Measurements from ENCODE around the gene ZNF438. TPM values are rescaled to one million over a fixed set of nuclear protein-coding genes. Genes with fewer than 3 reads are reported as not detected.

The ZNF438 gene
- polyA plus RNA-seq, 3 donors: 5.4 to 11.1 (median 9.3) TPM

DNA sequence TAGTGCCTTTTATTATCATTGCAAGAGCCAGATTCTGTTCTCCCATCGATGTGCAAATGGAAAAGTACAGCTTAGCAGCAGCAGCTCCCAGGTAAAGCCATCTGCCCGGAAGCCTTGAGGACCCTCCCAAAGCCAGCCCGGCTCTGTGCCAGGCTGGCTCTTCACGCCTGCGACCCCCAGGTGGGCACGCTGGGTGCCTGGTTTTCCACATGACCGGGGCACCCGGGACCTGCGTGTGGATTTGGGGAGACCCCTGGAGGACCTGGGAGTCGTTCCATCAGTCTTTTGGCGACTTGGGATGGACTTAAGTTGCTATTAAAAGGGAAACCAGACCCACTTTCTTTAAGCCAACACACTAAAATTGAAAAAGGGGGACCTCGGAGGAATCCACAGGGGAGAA lies 196.5 kb downstream of the ZNF438 start:
- intact Hi-C loops (cut with micrococcal nuclease): no loop called here

DNA sequence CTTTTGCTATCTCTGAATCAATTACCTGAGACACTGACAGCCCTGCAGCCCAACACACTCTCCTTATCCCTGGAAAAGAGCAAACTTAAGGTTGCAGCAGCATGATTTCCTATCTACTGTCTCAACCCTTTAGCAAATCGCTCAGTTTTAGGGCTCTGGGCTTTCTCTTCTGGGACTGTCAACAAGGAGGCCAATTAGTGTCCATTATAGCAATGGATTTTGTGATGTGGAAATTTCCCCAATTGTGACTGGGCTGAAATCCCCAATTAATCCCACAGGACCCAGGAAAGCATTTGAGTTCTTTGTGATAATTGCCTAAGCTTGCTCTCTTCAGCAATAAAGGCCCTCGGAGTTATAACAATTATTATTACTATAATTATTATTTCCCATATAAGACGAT lies 197.0 kb downstream of the ZNF438 start:
- peaks cover 0 to 6% of the 10 kb centered on the region in 2 donors for H3K4me1 ChIP-seq (ENCODE audit: control insufficient read depth in 1 of 2, insufficient read depth in 2 of 2, low read length in 2 of 2)
- H3K27ac Mint-ChIP-seq: no peak overlapping the region
- H3K4me3 ChIP-seq (replicated peaks in 1 of 3; ENCODE audit: low read depth in 2 of 3, low read length in 3 of 3): no peak overlapping the region
- peaks cover 0 to 6% of the 10 kb centered on the region in 2 donors for H3K36me3 ChIP-seq (replicated peaks in 1 of 2; ENCODE audit: control insufficient read depth in 1 of 2, insufficient read depth in 2 of 2, low read length in 2 of 2)
- H3K36me3 Mint-ChIP-seq: peaks cover 24 to 25% of the 10 kb centered on the region in 2 donors
- peaks cover 6% of the 10 kb centered on the region for H3K4me1 Mint-ChIP-seq
- H3K79me2 ChIP-seq (ENCODE audit: insufficient read depth, low read length): no peaks in the 10 kb centered on the region
- no peaks in the 10 kb centered on the region for H3K27me3 ChIP-seq (ENCODE audit: control insufficient read depth in 2 of 2, insufficient read depth in 2 of 2, low read length in 2 of 2)
- TF ChIP-seq, protein P1, sequence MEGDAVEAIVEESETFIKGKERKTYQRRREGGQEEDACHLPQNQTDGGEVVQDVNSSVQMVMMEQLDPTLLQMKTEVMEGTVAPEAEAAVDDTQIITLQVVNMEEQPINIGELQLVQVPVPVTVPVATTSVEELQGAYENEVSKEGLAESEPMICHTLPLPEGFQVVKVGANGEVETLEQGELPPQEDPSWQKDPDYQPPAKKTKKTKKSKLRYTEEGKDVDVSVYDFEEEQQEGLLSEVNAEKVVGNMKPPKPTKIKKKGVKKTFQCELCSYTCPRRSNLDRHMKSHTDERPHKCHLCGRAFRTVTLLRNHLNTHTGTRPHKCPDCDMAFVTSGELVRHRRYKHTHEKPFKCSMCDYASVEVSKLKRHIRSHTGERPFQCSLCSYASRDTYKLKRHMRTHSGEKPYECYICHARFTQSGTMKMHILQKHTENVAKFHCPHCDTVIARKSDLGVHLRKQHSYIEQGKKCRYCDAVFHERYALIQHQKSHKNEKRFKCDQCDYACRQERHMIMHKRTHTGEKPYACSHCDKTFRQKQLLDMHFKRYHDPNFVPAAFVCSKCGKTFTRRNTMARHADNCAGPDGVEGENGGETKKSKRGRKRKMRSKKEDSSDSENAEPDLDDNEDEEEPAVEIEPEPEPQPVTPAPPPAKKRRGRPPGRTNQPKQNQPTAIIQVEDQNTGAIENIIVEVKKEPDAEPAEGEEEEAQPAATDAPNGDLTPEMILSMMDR (IDR thresholded peaks at IDR 0.05): no peak
- H3K9ac ChIP-seq (ENCODE audit: insufficient read depth, low read length, poor library complexity, severe bottlenecking): no peak overlapping the region
- H3K9me3 ChIP-seq (replicated peaks in 1 of 2; ENCODE audit: control insufficient read depth in 1 of 2, insufficient read depth in 1 of 2, low read length in 2 of 2): no peaks in the 10 kb centered on the region
- H3K27me3 Mint-ChIP-seq (ENCODE audit: low read depth in 3 of 3): no peaks in the 10 kb centered on the region
- intact Hi-C loops (cut with micrococcal nuclease): no loop called here
- no peak overlapping the region for H3K4me2 ChIP-seq (replicated peaks; ENCODE audit: extremely low read depth, low read length, poor library complexity, severe bottlenecking)
- H4K20me1 ChIP-seq (ENCODE audit: insufficient read depth, low read length): no peaks in the 10 kb centered on the region
- no peak overlapping the region for H2AFZ ChIP-seq (ENCODE audit: insufficient read depth, low read depth, low read length, poor library complexity, severe bottlenecking)
- peaks cover 0 to 5% (median 0%) of the 10 kb centered on the region in 7 donors for H3K9me3 Mint-ChIP-seq
- no peak overlapping the region for H3K4me3 Mint-ChIP-seq
- no peak for DNase-seq
- WGBS (ENCODE audit: insufficient coverage): no CpG with 5 or more reads among the region's 3 CpGs
- no peak overlapping the region for H3K27ac ChIP-seq (ENCODE audit: low read depth in 1 of 2, low read length in 2 of 2)

More for the DNA sequence above, 196.5 kb downstream of the ZNF438 start:
- H3K27ac Mint-ChIP-seq: no peak overlapping the region
- no peaks in the 10 kb centered on the region for H3K79me2 ChIP-seq (ENCODE audit: insufficient read depth, low read length)
- H3K9ac ChIP-seq (ENCODE audit: insufficient read depth, low read length, poor library complexity, severe bottlenecking): no peak overlapping the region
- peaks cover 0 to 6% of the 10 kb centered on the region in 2 donors for H3K4me1 ChIP-seq (ENCODE audit: control insufficient read depth in 1 of 2, insufficient read depth in 2 of 2, low read length in 2 of 2)
- H3K36me3 ChIP-seq (replicated peaks in 1 of 2; ENCODE audit: control insufficient read depth in 1 of 2, insufficient read depth in 2 of 2, low read length in 2 of 2): peaks cover 0 to 6% of the 10 kb centered on the region in 2 donors
- H3K27me3 ChIP-seq (ENCODE audit: control insufficient read depth in 2 of 2, insufficient read depth in 2 of 2, low read length in 2 of 2): no peaks in the 10 kb centered on the region
- H3K9me3 Mint-ChIP-seq: peaks cover 0 to 5% (median 0%) of the 10 kb centered on the region in 7 donors
- peaks cover 24 to 25% of the 10 kb centered on the region in 2 donors for H3K36me3 Mint-ChIP-seq
- whole genome bisulfite sequencing (ENCODE audit: insufficient coverage): 99% methylated on average over 8 of the region's 12 CpGs
- H3K9me3 ChIP-seq (replicated peaks in 1 of 2; ENCODE audit: control insufficient read depth in 1 of 2, insufficient read depth in 1 of 2, low read length in 2 of 2): no peaks in the 10 kb centered on the region
- H4K20me1 ChIP-seq (ENCODE audit: insufficient read depth, low read length): no peaks in the 10 kb centered on the region
- no peak overlapping the region for H3K27ac ChIP-seq (ENCODE audit: low read depth in 1 of 2, low read length in 2 of 2)
- no peak overlapping the region for H3K4me2 ChIP-seq (replicated peaks; ENCODE audit: extremely low read depth, low read length, poor library complexity, severe bottlenecking)
- no peaks in the 10 kb centered on the region for H3K27me3 Mint-ChIP-seq (ENCODE audit: low read depth in 3 of 3)
- H3K4me3 Mint-ChIP-seq: no peak overlapping the region
- H3K4me1 Mint-ChIP-seq: peaks cover 6% of the 10 kb centered on the region
- H3K4me3 ChIP-seq (replicated peaks in 1 of 3; ENCODE audit: low read depth in 2 of 3, low read length in 3 of 3): no peak overlapping the region
- H2AFZ ChIP-seq (ENCODE audit: insufficient read depth, low read depth, low read length, poor library complexity, severe bottlenecking): no peak overlapping the region
- no peak for DNase-seq
- TF ChIP-seq, protein P1 (IDR thresholded peaks at IDR 0.05): no peak
